ENCODE results near the gene SETDB2.

DNA sequence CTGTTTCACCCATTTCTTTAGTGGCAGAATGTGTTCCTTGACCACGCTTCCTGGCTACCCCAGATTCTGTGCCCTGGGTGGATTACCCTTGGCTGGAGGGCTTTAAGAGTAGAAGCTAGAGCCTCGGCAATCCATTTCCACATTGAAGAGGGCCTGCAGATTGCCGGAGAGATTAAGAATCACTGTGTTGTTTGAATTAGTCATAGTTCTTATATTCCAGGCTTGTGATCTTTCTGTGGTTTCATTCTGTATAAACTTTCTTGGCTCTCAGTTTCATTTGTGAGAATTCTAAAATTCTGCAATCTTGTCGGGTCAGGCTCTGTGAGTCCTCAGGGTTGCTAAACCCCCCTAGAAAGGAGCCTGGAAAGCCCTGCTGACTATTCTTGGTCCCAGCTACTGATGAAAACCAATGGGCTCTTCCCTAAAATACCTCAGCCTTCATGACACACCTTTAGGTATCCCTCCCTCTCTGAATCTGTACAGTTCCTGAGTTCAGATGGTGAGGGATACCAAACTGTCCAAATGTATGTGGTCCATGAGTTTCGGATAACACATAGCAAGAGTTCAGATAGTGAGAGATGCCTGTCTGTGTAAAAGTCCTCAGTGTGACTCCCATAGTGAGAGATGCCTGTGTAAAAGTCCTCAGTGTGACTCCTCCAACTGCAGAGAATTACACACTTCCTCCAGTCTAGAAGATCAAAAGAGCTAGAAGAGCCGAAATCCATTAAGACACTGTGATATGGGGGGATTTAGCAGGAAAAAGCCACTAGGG, 56.0 kb downstream of the SETDB2 start:
- TF ChIP-seq, protein P1, sequence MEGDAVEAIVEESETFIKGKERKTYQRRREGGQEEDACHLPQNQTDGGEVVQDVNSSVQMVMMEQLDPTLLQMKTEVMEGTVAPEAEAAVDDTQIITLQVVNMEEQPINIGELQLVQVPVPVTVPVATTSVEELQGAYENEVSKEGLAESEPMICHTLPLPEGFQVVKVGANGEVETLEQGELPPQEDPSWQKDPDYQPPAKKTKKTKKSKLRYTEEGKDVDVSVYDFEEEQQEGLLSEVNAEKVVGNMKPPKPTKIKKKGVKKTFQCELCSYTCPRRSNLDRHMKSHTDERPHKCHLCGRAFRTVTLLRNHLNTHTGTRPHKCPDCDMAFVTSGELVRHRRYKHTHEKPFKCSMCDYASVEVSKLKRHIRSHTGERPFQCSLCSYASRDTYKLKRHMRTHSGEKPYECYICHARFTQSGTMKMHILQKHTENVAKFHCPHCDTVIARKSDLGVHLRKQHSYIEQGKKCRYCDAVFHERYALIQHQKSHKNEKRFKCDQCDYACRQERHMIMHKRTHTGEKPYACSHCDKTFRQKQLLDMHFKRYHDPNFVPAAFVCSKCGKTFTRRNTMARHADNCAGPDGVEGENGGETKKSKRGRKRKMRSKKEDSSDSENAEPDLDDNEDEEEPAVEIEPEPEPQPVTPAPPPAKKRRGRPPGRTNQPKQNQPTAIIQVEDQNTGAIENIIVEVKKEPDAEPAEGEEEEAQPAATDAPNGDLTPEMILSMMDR (IDR thresholded peaks at IDR 0.05 in 2 of 3, conservative IDR thresholded peaks at IDR 0.05 in 1 of 3; ENCODE audit: borderline replicate concordance in 1 of 3, insufficient read depth in 1 of 3, low read depth in 2 of 3, low read length in 2 of 3) = no peak
- TF ChIP-seq YY1 (IDR thresholded peaks at IDR 0.05; ENCODE audit: extremely low read depth, insufficient replicate concordance, low read depth, low read length) (no peak), JUND (IDR thresholded peaks at IDR 0.05) (no peak), SIN3A (IDR thresholded peaks at IDR 0.05; ENCODE audit: low read depth) (no peak)
